H1 (cell line): Measurements from ENCODE around the gene CHODL. TPM values are rescaled to one million over a fixed set of nuclear protein-coding genes. Genes with fewer than 3 reads are reported as not detected.

Experiments used
- BCL11A ChIP-seq, 2 experiments: IDR thresholded peaks; one replicate each; pipeline ENCODE4 v1.6.1; 2011; ENCODE audit warnings: low read depth in 2 of 2, low read length in 2 of 2, mild to moderate bottlenecking in 2 of 2
- CHD2 ChIP-seq: IDR thresholded peaks from 2 replicates; pipeline ENCODE4 v1.6.1; 2012; ENCODE audit warnings: low read length, improper control_type of control experiment
- CHD7 ChIP-seq: fragments of 300-600 bp; sonication (generic); IDR thresholded peaks from 2 replicates; pipeline ENCODE4 v1.7.1; 2012; ENCODE audit warnings: low read length, moderate library complexity, mild to moderate bottlenecking, inconsistent platforms; ENCODE audit not compliant: insufficient replicate concordance
- RBBP5 ChIP-seq: IDR thresholded peaks from 2 replicates; pipeline ENCODE4 v1.7.1; 2012; ENCODE audit warnings: low read depth, mild to moderate bottlenecking, inconsistent platforms, low read length, moderate library complexity, borderline replicate concordance
- SAP30 ChIP-seq: fragments of 300-600 bp; sonication (generic); IDR thresholded peaks from 2 replicates; pipeline ENCODE4 v1.7.1; 2012; ENCODE audit warnings: low read length, moderate library complexity, mild to moderate bottlenecking, inconsistent platforms; ENCODE audit not compliant: insufficient read depth, insufficient replicate concordance
- polyA plus RNA-seq, 7 experiments: library from polyadenylated mRNA; depleted of rRNA in 3 of 7; stranded (reverse) in 5 of 7; unstranded in 2 of 7; fragments of >200 nt in 5 of 7; fragments of 200-250 nt in 2 of 7; gene quantifications; 1 replicate in 5 of 7; 2 replicates in 1 of 7; 4 replicates in 1 of 7; pipeline versions ENCODE4 v1.2.1 to v1.2.3, GENCODE V29; 2011 to 2013; ENCODE audit warnings: missing spikeins in 2 of 7, mixed read lengths in 2 of 7
- total RNA-seq: library from RNA; stranded (reverse); fragmentation: NEBNext Ultra II Directional; extraction: Animal tissue kit (Norgen Biotek cat#: 25700); gene quantifications from 2 replicates; pipeline ENCODE4 v1.2.1, GENCODE V29; 2021

Gene CHODL
- total and polyA plus RNA-seq, 2 of the 8 experiments (the other 6 are each of a cell fraction or from before 2014, with no cell fraction given) = 0.39 to 0.82 TPM

GRCh38 chr21:18218331-18218730, 26.3 kb upstream of the CHODL start (continued):
- TF ChIP-seq CHD7 (no peak), BCL11A (IDR thresholded peaks at IDR 0.05; ENCODE audit: low read depth in 2 of 2, low read length in 2 of 2) (no peak), SAP30 (no peak), CHD2 (no peak), RBBP5 (no peak)
